IPS DF 6.9 (cell line): ENCODE results near the gene CHKA.

ENCODE experiments used
- DNase-seq: peaks from one replicate; pipeline ENCODE4 v3.0.0-alpha.2; 2013; ENCODE audit warnings: low read depth, low spot score
- H3K27ac ChIP-seq: one replicate; pipeline ENCODE4 v1.5.1; 2013; ENCODE audit warnings: low read length, control low read depth
- H3K27me3 ChIP-seq: 2 replicates; pipeline ENCODE4 v1.6.1; 2013; ENCODE audit warnings: mild to moderate bottlenecking, low read length; ENCODE audit not compliant: control insufficient read depth, insufficient read depth
- H3K36me3 ChIP-seq: 2 replicates; pipeline ENCODE4 v1.6.1; 2013; ENCODE audit warnings: low read length; ENCODE audit not compliant: control insufficient read depth, insufficient read depth
- H3K4me1 ChIP-seq: 2 replicates; pipeline ENCODE4 v1.6.1; 2013; ENCODE audit warnings: low read length; ENCODE audit not compliant: control insufficient read depth, insufficient read depth
- H3K4me3 ChIP-seq: 2 replicates; pipeline ENCODE4 v1.5.1; 2013; ENCODE audit warnings: mild to moderate bottlenecking, low read length
- H3K9me3 ChIP-seq: 2 replicates; pipeline ENCODE4 v1.6.1; 2013; ENCODE audit warnings: low read length, inconsistent platforms; ENCODE audit not compliant: control insufficient read depth, insufficient read depth
- WGBS: extraction: QIAGEN DNeasy Blood & Tissue Kit; methylation state at CpG from one replicate; pipeline ENCODE4 v1.1.7; 2013; ENCODE audit warnings: mixed read lengths, missing lambda C conversion rate; ENCODE audit not compliant: insufficient read length, insufficient coverage; 5-methylcytosine and 5-hydroxymethylcytosine counted together

The CHKA gene

GRCh38 chr11:68003846-68004550 lies 117.2 kb downstream of the CHKA start, which contains the start of gene UNC93B1:
UNC93B1 (minus strand) TSS chr11:68004097; CDS start chr11:68004043, 54 bp downstream.
- no CpG with 5 or more reads among the region's 64 CpGs for WGBS
- Histone ChIP-seq H3K36me3 (no peaks in the 10 kb centered on the region), H3K27ac (no peak within 1 kb of the TSS), H3K9me3 (no peaks in the 10 kb centered on the region), H3K27me3 (no peaks in the 10 kb centered on the region), H3K4me1 (peaks cover 5% of the 10 kb centered on the region), H3K4me3 (peak within 1 kb of the TSS; percentile 57; the same call in 1 of the 2 replicates)
- no peak for DNase-seq

GRCh38 chr11:68002938-68003845 lies 118.0 kb downstream of the CHKA start:
- H3K27me3 ChIP-seq: no peaks in the 10 kb centered on the region
- no peaks in the 10 kb centered on the region for H3K9me3 ChIP-seq
- no peak for DNase-seq
- H3K27ac ChIP-seq: no peak overlapping the region
- H3K4me3 ChIP-seq: peak overlapping the region; percentile 57; the same call in 1 of the 2 replicates
- no CpG with 5 or more reads among the region's 86 CpGs for WGBS
- H3K36me3 ChIP-seq: no peaks in the 10 kb centered on the region
- H3K4me1 ChIP-seq: peaks cover 5% of the 10 kb centered on the region
